Measurements from ENCODE around the gene LCN2. TPM values are rescaled to one million over a fixed set of nuclear protein-coding genes. Genes with fewer than 3 reads are reported as not detected.
"Not testable (repeated sequence)": the region's sequence is repeated elsewhere in the genome, so short reads cannot be mapped to it uniquely, and the experiment has no call there.

LCN2 gene
- total RNA-seq, 4 donors from 2014 or later = 0.58 to 222 (median 1.4) TPM; not detected in 1

- TF ChIP-seq EP300 (IDR thresholded peaks at IDR 0.05) (no peak), POLR2AphosphoS5 (IDR thresholded peaks at IDR 0.05) (no peak), POLR2A (IDR thresholded peaks at IDR 0.05) (no peak), CTCF (IDR thresholded peaks at IDR 0.05) (no peak)
- ATAC-seq = no peak
- no peaks in the 10 kb centered on the region for H3K9me3 ChIP-seq
- H3K27ac ChIP-seq = no peak overlapping the region
- no peaks in the 10 kb centered on the region for H3K4me1 ChIP-seq
- no peak overlapping the region for H3K4me3 ChIP-seq
- H3K36me3 ChIP-seq = peaks cover 0 to 89% of the 10 kb centered on the region in 2 donors
- WGBS, 2 donors (ENCODE audit: low coverage in 1 of 2) = 78% methylated on average over 3 of the region's 8 CpGs; no CpG with 5 or more reads in 1 of the 2 donors
- H3K27me3 ChIP-seq = no peaks in the 10 kb centered on the region
Measured at GRCh38 chr9:128180001-128180400, 30.7 kb downstream of the LCN2 start.

GRCh38 chr9:128180447-128180846 is 31.2 kb downstream of the LCN2 start:
- peaks cover 0 to 89% of the 10 kb centered on the region in 2 donors for H3K36me3 ChIP-seq
- H3K27ac ChIP-seq = no peak overlapping the region
- ATAC-seq = no peak
- WGBS, 2 donors (ENCODE audit: low coverage in 1 of 2) = 100% methylated on average over 3 of the region's 8 CpGs; no CpG with 5 or more reads in 1 of the 2 donors
- no peaks in the 10 kb centered on the region for H3K9me3 ChIP-seq
- H3K4me1 ChIP-seq = no peaks in the 10 kb centered on the region
- TF ChIP-seq CTCF (IDR thresholded peaks at IDR 0.05) (no peak), EP300 (IDR thresholded peaks at IDR 0.05) (no peak), POLR2A (IDR thresholded peaks at IDR 0.05) (no peak), POLR2AphosphoS5 (IDR thresholded peaks at IDR 0.05) (no peak)
- H3K4me3 ChIP-seq = no peak overlapping the region
- H3K27me3 ChIP-seq = no peaks in the 10 kb centered on the region

GRCh38 chr9:128181480-128181879 is 32.2 kb downstream of the LCN2 start:
- H3K36me3 ChIP-seq = peaks cover 0 to 89% of the 10 kb centered on the region in 2 donors
- 14 to 33% methylated on average over 2 of the region's 12 CpGs for WGBS, 2 donors (ENCODE audit: low coverage in 1 of 2)
- not testable (repeated sequence) for H3K27ac ChIP-seq, ATAC-seq, H3K27me3 ChIP-seq, H3K4me3 ChIP-seq, H3K9me3 ChIP-seq, H3K4me1 ChIP-seq
- TF ChIP-seq CTCF (IDR thresholded peaks at IDR 0.05) = peak in 3 of 4 experiments; percentile 54 to 73 (median 56)

DNA sequence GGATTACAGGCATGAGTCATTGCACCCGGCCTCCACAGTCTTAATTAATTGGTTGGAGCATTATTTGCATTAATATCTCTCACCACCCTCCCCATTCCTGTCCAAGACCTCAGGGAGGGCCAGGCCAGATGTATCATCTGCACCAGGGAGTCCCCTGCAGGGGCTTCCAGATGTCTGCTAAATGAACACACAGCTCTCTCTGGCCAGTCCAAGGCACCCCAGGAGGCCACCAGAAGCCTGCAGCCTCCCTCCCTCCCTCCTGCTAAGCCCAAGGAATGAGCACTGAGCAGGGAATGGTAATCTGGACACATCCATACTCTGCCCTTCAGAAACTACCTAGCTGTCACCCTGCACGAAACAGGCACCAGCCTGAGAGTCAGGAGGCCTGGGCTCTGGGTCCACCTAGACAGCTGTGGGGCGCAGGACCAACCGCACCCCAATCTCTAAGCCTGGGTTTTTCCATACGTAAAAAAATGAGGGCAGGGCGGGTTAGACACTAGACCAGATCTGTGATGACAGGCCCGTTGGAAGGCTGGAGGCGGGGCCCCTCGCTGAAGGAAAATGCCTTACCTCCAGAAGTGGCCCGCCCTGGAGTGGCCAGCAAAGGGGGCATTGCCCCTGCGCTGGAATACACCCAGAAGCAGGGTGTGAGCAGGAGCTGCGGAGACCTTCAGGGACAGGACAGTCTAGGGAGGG is 33.8 kb downstream of the LCN2 start:
- no peaks in the 10 kb centered on the region for H3K27me3 ChIP-seq
- H3K36me3 ChIP-seq = peaks cover 0 to 86% of the 10 kb centered on the region in 2 donors
- TF ChIP-seq EP300 (IDR thresholded peaks at IDR 0.05) (no peak), CTCF (IDR thresholded peaks at IDR 0.05) (no peak), POLR2AphosphoS5 (IDR thresholded peaks at IDR 0.05) (no peak), POLR2A (IDR thresholded peaks at IDR 0.05) (no peak)
- no peaks in the 10 kb centered on the region for H3K4me1 ChIP-seq
- H3K4me3 ChIP-seq = no peak overlapping the region
- no peak for ATAC-seq
- 90 to 100% methylated on average over 1 to 5 of the region's 12 CpGs for WGBS, 2 donors (ENCODE audit: low coverage in 1 of 2)
- no peak overlapping the region for H3K27ac ChIP-seq
- H3K9me3 ChIP-seq = no peaks in the 10 kb centered on the region
